H1 (cell line): ENCODE data around the gene LPP. TPM values are rescaled to one million over a fixed set of nuclear protein-coding genes. Genes with fewer than 3 reads are reported as not detected.

Experiments used
- CTCF ChIA-PET: fragments of 300-600 bp; sonication (Branson Sonifier 250); formaldehyde crosslinking; loops from one replicate; lab custom pipeline; 2021; ENCODE audit not compliant: partially characterized antibody; lab: Charles Lee
- POLR2A ChIA-PET: fragments of 300-600 bp; sonication (Branson Sonifier 250); formaldehyde crosslinking; loops from one replicate; lab custom pipeline; 2021; ENCODE audit warnings: inconsistent platforms; ENCODE audit not compliant: partially characterized antibody; lab: Charles Lee
- DNase-seq, 2 experiments: peaks; one replicate each; pipeline versions ENCODE4 v3.0.0 to v3.0.0-alpha.2; 2010 to 2022; ENCODE audit warnings: low spot score in 2 of 2, low read depth in 1 of 2, mixed read lengths in 1 of 2
- FAIRE-seq: peaks from 2 replicates; lab custom pipeline; 2011; peaks lifted over from hg19 to GRCh38; lab: Jason Lieb, UNC
- H2AFZ ChIP-seq: 2 replicates; pipeline ENCODE4 v1.8.1; 2012; ENCODE audit warnings: low read length, inconsistent platforms
- H2AK5ac ChIP-seq: 2 replicates; pipeline ENCODE4 v1.6.1; 2013; ENCODE audit warnings: low read depth, low read length
- H2BK120ac ChIP-seq: replicated peaks from 2 replicates; pipeline ENCODE3; 2013; ENCODE audit warnings: low read depth, low read length, inconsistent platforms
- H2BK12ac ChIP-seq: 2 replicates; pipeline ENCODE4 v1.6.1; 2013; ENCODE audit warnings: low read depth, low read length
- H2BK15ac ChIP-seq: 2 replicates; pipeline ENCODE4 v1.6.1; 2013; ENCODE audit warnings: low read length
- H2BK20ac ChIP-seq: 2 replicates; pipeline ENCODE4 v1.6.1; 2013; ENCODE audit warnings: low read length
- H2BK5ac ChIP-seq: 2 replicates; pipeline ENCODE4 v1.6.1; 2013; ENCODE audit warnings: low read depth, low read length
- H3K14ac ChIP-seq: 2 replicates; pipeline ENCODE4 v1.6.1; 2013; ENCODE audit warnings: inconsistent platforms; ENCODE audit not compliant: insufficient read length
- H3K18ac ChIP-seq: 2 replicates; pipeline ENCODE4 v1.6.1; 2013; ENCODE audit warnings: low read length; ENCODE audit errors: extremely low read depth
- H3K23ac ChIP-seq: 2 replicates; pipeline ENCODE4 v1.6.1; 2013; ENCODE audit warnings: inconsistent platforms; ENCODE audit not compliant: insufficient read length
- H3K23me2 ChIP-seq: 2 replicates; pipeline ENCODE4 v1.6.1; 2013; ENCODE audit warnings: low read depth, low read length
- H3K27ac ChIP-seq: 2 replicates; pipeline ENCODE4 v1.6.1; 2011; ENCODE audit warnings: low read depth, low read length, inconsistent platforms
- H3K27me3 ChIP-seq, 4 experiments: replicated peaks in 1 of 4; 1 replicate in 1 of 4; 2 replicates in 3 of 4; pipeline versions ENCODE4 v1.6.1 to v1.8.1; 2011 to 2013; ENCODE audit warnings: low read length in 3 of 4, mild to moderate bottlenecking in 3 of 4, inconsistent platforms in 2 of 4, mixed read lengths in 2 of 4, moderate library complexity in 1 of 4; ENCODE audit not compliant: control insufficient read depth in 3 of 4, insufficient read depth in 3 of 4; ENCODE audit errors: extremely low read depth in 1 of 4
- H3K36me3 ChIP-seq, 4 experiments: 2 replicates each; pipeline versions ENCODE4 v1.6.1 to v1.8.1; 2011 to 2013; ENCODE audit warnings: mild to moderate bottlenecking in 4 of 4, low read length in 3 of 4, moderate library complexity in 2 of 4, control low read depth in 1 of 4, inconsistent platforms in 1 of 4; ENCODE audit not compliant: insufficient read depth in 4 of 4, control insufficient read depth in 2 of 4
- H3K4ac ChIP-seq: replicated peaks from 2 replicates; pipeline ENCODE3; 2013; ENCODE audit warnings: low read length, low read depth, mixed read lengths, inconsistent platforms; ENCODE audit not compliant: insufficient read length
- H3K4me1 ChIP-seq, 4 experiments: replicated peaks in 1 of 4; 1 replicate in 1 of 4; 2 replicates in 3 of 4; pipeline versions ENCODE4 v1.6.1 to v1.8.1; 2011 to 2013; ENCODE audit warnings: low read length in 3 of 4, inconsistent platforms in 2 of 4, mixed read lengths in 1 of 4; ENCODE audit not compliant: insufficient read depth in 4 of 4, control insufficient read depth in 3 of 4
- H3K4me2 ChIP-seq, 2 experiments: 2 replicates each; pipeline versions ENCODE4 v1.6.1 to v1.8.1; 2011 to 2013; ENCODE audit warnings: low read depth in 2 of 2, low read length in 2 of 2, control low read depth in 1 of 2, inconsistent platforms in 1 of 2, mild to moderate bottlenecking in 1 of 2; ENCODE audit not compliant: insufficient read depth in 1 of 2
- H3K4me3 ChIP-seq, 4 experiments: fragments of 200-600, 300-600 bp in 1 of 4; sonication (generic), shearing (Covaris generic), sonication (Bioruptor Twin) in 1 of 4; 2 replicates each; pipeline versions ENCODE4 v1.5.1 to v1.8.1; 2011 to 2016; ENCODE audit warnings: low read length in 4 of 4, low read depth in 3 of 4, control low read depth in 2 of 4, inconsistent platforms in 2 of 4, mild to moderate bottlenecking in 2 of 4, mixed read lengths in 1 of 4, moderate library complexity in 1 of 4; ENCODE audit not compliant: insufficient read depth in 2 of 4; ENCODE audit errors: extremely low read depth in 1 of 4
- H3K56ac ChIP-seq: replicated peaks from 2 replicates; pipeline ENCODE3; 2013; ENCODE audit warnings: low read depth, mild to moderate bottlenecking, mixed read lengths, low read length, inconsistent platforms; ENCODE audit not compliant: insufficient read length
- H3K79me1 ChIP-seq: 2 replicates; pipeline ENCODE4 v1.6.1; 2013; ENCODE audit warnings: low read depth, low read length, control low read depth
- H3K79me2 ChIP-seq, 2 experiments: 2 replicates each; pipeline versions ENCODE4 v1.6.1 to v1.8.1; 2012 to 2013; ENCODE audit warnings: low read length in 2 of 2, mild to moderate bottlenecking in 2 of 2, inconsistent platforms in 1 of 2; ENCODE audit not compliant: insufficient read depth in 2 of 2, control insufficient read depth in 1 of 2
- H3K9ac ChIP-seq, 4 experiments: replicated peaks in 1 of 4; 1 replicate in 1 of 4; 2 replicates in 3 of 4; pipeline versions ENCODE4 v1.6.1 to v1.8.1; 2011 to 2013; ENCODE audit warnings: low read depth in 3 of 4, low read length in 3 of 4, control low read depth in 2 of 4, mild to moderate bottlenecking in 2 of 4, moderate library complexity in 2 of 4, inconsistent platforms in 1 of 4; ENCODE audit errors: extremely low read depth in 1 of 4
- H3K9me3 ChIP-seq, 2 experiments: 2 replicates each; pipeline versions ENCODE4 v1.6.1 to v1.8.1; 2012 to 2013; ENCODE audit warnings: mild to moderate bottlenecking in 2 of 2, moderate library complexity in 2 of 2, control low read depth in 1 of 2, inconsistent platforms in 1 of 2, low read depth in 1 of 2, low read length in 1 of 2, mixed read lengths in 1 of 2; ENCODE audit not compliant: insufficient read depth in 2 of 2
- H4K20me1 ChIP-seq, 2 experiments: replicated peaks in 1 of 2; 2 replicates each; pipeline versions ENCODE3 to v1.8.1; 2011 to 2013; ENCODE audit warnings: inconsistent platforms in 2 of 2, low read length in 2 of 2, mild to moderate bottlenecking in 1 of 2; ENCODE audit not compliant: insufficient read depth in 2 of 2, control insufficient read depth in 1 of 2
- H4K5ac ChIP-seq: 2 replicates; pipeline ENCODE4 v1.6.1; 2013; ENCODE audit warnings: low read length, low read depth, mixed read lengths, inconsistent platforms; ENCODE audit not compliant: insufficient read length
- H4K8ac ChIP-seq: 2 replicates; pipeline ENCODE4 v1.8.0; 2013; ENCODE audit warnings: mild to moderate bottlenecking, moderate library complexity, low read length, inconsistent platforms; ENCODE audit not compliant: insufficient read depth; ENCODE audit errors: extremely low read depth
- H4K91ac ChIP-seq: replicated peaks from 2 replicates; pipeline ENCODE3; 2013; ENCODE audit warnings: low read length, mixed read lengths, inconsistent platforms; ENCODE audit not compliant: insufficient read length
- BCL11A ChIP-seq, 2 experiments: IDR thresholded peaks; one replicate each; pipeline ENCODE4 v1.6.1; 2011; ENCODE audit warnings: low read depth in 2 of 2, low read length in 2 of 2, mild to moderate bottlenecking in 2 of 2
- CREB1 ChIP-seq: IDR thresholded peaks from 2 replicates; pipeline ENCODE4 v1.6.1; 2012; ENCODE audit warnings: inconsistent platforms
- polyA plus RNA-seq, 7 experiments: library from polyadenylated mRNA; depleted of rRNA in 3 of 7; stranded (reverse) in 5 of 7; unstranded in 2 of 7; fragments of >200 nt in 5 of 7; fragments of 200-250 nt in 2 of 7; gene quantifications; 1 replicate in 5 of 7; 2 replicates in 1 of 7; 4 replicates in 1 of 7; pipeline versions ENCODE4 v1.2.1 to v1.2.3, GENCODE V29; 2011 to 2013; ENCODE audit warnings: missing spikeins in 2 of 7, mixed read lengths in 2 of 7
- total RNA-seq: library from RNA; stranded (reverse); fragmentation: NEBNext Ultra II Directional; extraction: Animal tissue kit (Norgen Biotek cat#: 25700); gene quantifications from 2 replicates; pipeline ENCODE4 v1.2.1, GENCODE V29; 2021

Gene LPP
- total and polyA plus RNA-seq, 2 of the 8 experiments (the other 6 are each of a cell fraction or from before 2014, with no cell fraction given): 10.0 to 53.3 TPM

DNA sequence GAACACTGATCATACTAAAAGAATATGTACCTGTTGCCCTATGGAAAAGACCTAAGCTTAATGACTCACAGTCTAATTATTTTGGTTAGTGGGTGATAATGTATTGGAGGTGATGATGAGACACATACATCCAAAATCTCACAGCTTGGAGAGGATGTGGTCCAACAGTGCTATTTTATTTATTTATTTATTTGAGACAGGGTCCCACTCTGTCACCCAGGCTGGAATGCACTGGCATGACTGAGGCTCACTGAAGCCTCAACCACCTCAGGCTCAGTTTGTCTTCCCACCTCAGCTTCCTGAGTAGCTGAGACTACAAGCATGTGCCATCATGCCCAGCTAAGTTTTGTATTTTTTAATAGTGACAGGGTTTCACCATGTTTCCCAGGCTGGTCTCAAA, 35.0 kb downstream of the LPP start:
- Histone ChIP-seq H2AFZ (no peak overlapping the region), H3K4me2 (no peak overlapping the region), H2BK5ac (no peak overlapping the region), H3K36me3 (no peaks in the 10 kb centered on the region), H3K4ac (no peak overlapping the region), H3K27ac (no peak overlapping the region), H3K4me1 (peaks cover 3 to 13% (median 6%) of the 10 kb centered on the region in 4 experiments), H2BK120ac (no peak overlapping the region), H2AK5ac (no peak overlapping the region), H4K20me1 (no peaks in the 10 kb centered on the region), H3K18ac (no peak overlapping the region), H3K23me2 (no peaks in the 10 kb centered on the region), H3K9me3 (no peaks in the 10 kb centered on the region), H3K14ac (no peak overlapping the region), H3K56ac (no peak overlapping the region), H2BK15ac (no peak overlapping the region), H3K79me2 (peaks cover 0 to 26% of the 10 kb centered on the region in 2 experiments; a peak in 3 of 4 replicates), H2BK20ac (no peak overlapping the region), H4K8ac (no peak overlapping the region; the same call in 1 of the 2 replicates), H3K9ac (no peak overlapping the region), H2BK12ac (no peak overlapping the region), H3K23ac (no peak overlapping the region), H3K79me1 (peaks cover 7% of the 10 kb centered on the region), H3K4me3 (no peak overlapping the region), H4K5ac (no peak overlapping the region), H3K27me3 (no peaks in the 10 kb centered on the region), H4K91ac (no peak overlapping the region)
- CTCF ChIA-PET: interaction anchor here (0.6 to 1.6 kb wide), 3 partner anchors 17 to 448 kb away, joined by 3 read pairs; no protein-coding TSS in a partner anchor
- DNase-seq (no peak), FAIRE-seq (no peak)
- TF ChIP-seq BCL11A (IDR thresholded peaks at IDR 0.05; ENCODE audit: low read depth in 2 of 2, low read length in 2 of 2) (no peak), CREB1 (no peak)
- POLR2A ChIA-PET: no interaction called here
